SK-N-SH (cell line): Measurements from ENCODE around the gene N4BP2L2. TPM values are rescaled to one million over a fixed set of nuclear protein-coding genes. Genes with fewer than 3 reads are reported as not detected.

ENCODE experiments used
- CTCF ChIA-PET: fragments of 300-600, 350-600 bp; formaldehyde crosslinking; extraction: SDS; loops from one replicate; lab custom pipeline; 2021; lab: Yijun Ruan, JAX
- POLR2A ChIA-PET: fragments of 350-600 bp; sonication (Branson Sonifier 250); formaldehyde crosslinking; extraction: SDS; loops from one replicate; lab custom pipeline; 2020; ENCODE audit warnings: antibody characterized with exemption, inconsistent platforms; lab: Yijun Ruan, JAX
- DNase-seq: peaks from one replicate; pipeline ENCODE4 v3.0.0; 2012
- H2AFZ ChIP-seq: fragments of 200-600 bp; sonication (generic); 2 replicates; pipeline ENCODE4 v1.8.1; 2016; ENCODE audit warnings: antibody characterized with exemption, mild to moderate bottlenecking, low read depth
- H3F3A ChIP-seq: fragments of 200-600 bp; sonication (generic); replicated peaks from 2 replicates; pipeline ENCODE3; 2016; ENCODE audit warnings: antibody characterized with exemption, mild to moderate bottlenecking; ENCODE audit not compliant: insufficient read depth
- H3K27ac ChIP-seq, 2 experiments: fragments of 200-500 bp in 1 of 2; fragments of 200-600 bp in 1 of 2; sonication (Bioruptor generic) in 1 of 2; sonication (generic), shearing (Covaris generic) in 1 of 2; 2 replicates each; pipeline versions ENCODE4 v1.5.1 to v1.6.1; 2014 to 2016; ENCODE audit warnings: low read depth in 2 of 2, inconsistent platforms in 1 of 2, low read length in 1 of 2, mild to moderate bottlenecking in 1 of 2, mixed read lengths in 1 of 2
- H3K27me3 ChIP-seq: fragments of 200-600 bp; sonication (generic), shearing (Covaris generic); 2 replicates; pipeline ENCODE4 v1.6.1; 2016; ENCODE audit warnings: mixed run types; ENCODE audit not compliant: insufficient read depth
- H3K36me3 ChIP-seq, 2 experiments: fragments of 200-500 bp in 1 of 2; fragments of 200-600 bp in 1 of 2; sonication (Bioruptor generic) in 1 of 2; sonication (generic) in 1 of 2; replicated peaks in 1 of 2; 2 replicates each; pipeline versions ENCODE3 to v1.5.1; 2014 to 2016; ENCODE audit warnings: low read length in 1 of 2, mild to moderate bottlenecking in 1 of 2; ENCODE audit not compliant: insufficient read depth in 2 of 2, control insufficient read depth in 1 of 2
- H3K4me1 ChIP-seq, 2 experiments: fragments of 200-500 bp in 1 of 2; fragments of 200-600 bp in 1 of 2; sonication (Bioruptor generic) in 1 of 2; sonication (generic), shearing (Covaris generic) in 1 of 2; 2 replicates each; pipeline versions ENCODE4 v1.5.1 to v1.6.1; 2014 to 2016; ENCODE audit warnings: low read depth in 1 of 2, low read length in 1 of 2, mixed run types in 1 of 2; ENCODE audit not compliant: insufficient read depth in 2 of 2, control insufficient read depth in 1 of 2
- H3K4me2 ChIP-seq: fragments of 200-600 bp; sonication (generic), shearing (Covaris generic); 2 replicates; pipeline ENCODE4 v1.6.1; 2017; ENCODE audit warnings: mixed run types
- H3K4me3 ChIP-seq, 2 experiments: fragments of 200-500 bp in 1 of 2; fragments of 200-600 bp in 1 of 2; sonication (Bioruptor generic) in 1 of 2; sonication (generic), shearing (Covaris generic) in 1 of 2; 2 replicates each; pipeline versions ENCODE4 v1.5.1 to v1.8.1; 2014 to 2016; ENCODE audit warnings: low read depth in 2 of 2, inconsistent platforms in 1 of 2, low read length in 1 of 2, mild to moderate bottlenecking in 1 of 2, mixed read lengths in 1 of 2, moderate library complexity in 1 of 2
- H3K79me2 ChIP-seq: fragments of 200-600 bp; sonication (generic); 2 replicates; pipeline ENCODE4 v1.8.1; 2017; ENCODE audit warnings: mild to moderate bottlenecking; ENCODE audit not compliant: insufficient read depth
- H3K9ac ChIP-seq: fragments of 200-600 bp; sonication (generic); 2 replicates; pipeline ENCODE4 v1.6.1; 2017; ENCODE audit warnings: mixed run types
- H3K9me2 ChIP-seq: fragments of 200-600 bp; sonication (generic); 2 replicates; pipeline ENCODE4 v1.6.1; 2017; ENCODE audit warnings: mixed run types
- H3K9me3 ChIP-seq: fragments of 200-600 bp; sonication (generic); 2 replicates; pipeline ENCODE4 v1.6.1; 2017; ENCODE audit warnings: mixed run types, mild to moderate bottlenecking, moderate library complexity
- H4K20me1 ChIP-seq: fragments of 200-600 bp; sonication (generic); 2 replicates; pipeline ENCODE4 v1.6.1; 2017; ENCODE audit warnings: mild to moderate bottlenecking, mixed run types; ENCODE audit not compliant: insufficient read depth
- CTCF ChIP-seq: fragments of 200-600 bp; sonication (generic); IDR thresholded peaks from 2 replicates; pipeline ENCODE4 v1.6.1; 2017; ENCODE audit warnings: antibody characterized with exemption, mild to moderate bottlenecking, moderate library complexity
- EP300 ChIP-seq, 2 experiments: IDR thresholded peaks; 2 replicates each; pipeline versions ENCODE4 v1.4.0 to v1.6.1; 2012; ENCODE audit warnings: borderline replicate concordance in 1 of 2, low read depth in 1 of 2, low read length in 1 of 2
- GATA2 ChIP-seq: sonication (generic); formaldehyde crosslinking; IDR thresholded peaks from 2 replicates; pipeline ENCODE4 v1.5.0; 2020; ENCODE audit warnings: mild to moderate bottlenecking, missing genetic modification reagents
- MAX ChIP-seq: IDR thresholded peaks from 2 replicates; pipeline ENCODE4 v1.4.0; 2012; ENCODE audit warnings: low read depth
- MXI1 ChIP-seq: IDR thresholded peaks from 2 replicates; pipeline ENCODE4 v1.6.1; 2012; ENCODE audit warnings: mild to moderate bottlenecking, low read depth, low read length, improper control_type of control experiment
- POLR2AphosphoS5 ChIP-seq: IDR thresholded peaks from 2 replicates; pipeline ENCODE4 v1.6.1; 2012; ENCODE audit warnings: low read depth, low read length
- RAD21 ChIP-seq: IDR thresholded peaks from 2 replicates; pipeline ENCODE4 v1.6.1; 2012; ENCODE audit warnings: mild to moderate bottlenecking, low read length
- SIN3A ChIP-seq: IDR thresholded peaks from 2 replicates; pipeline ENCODE4 v1.6.1; 2012; ENCODE audit warnings: low read depth, mild to moderate bottlenecking, low read length, moderate library complexity, borderline replicate concordance
- SMC3 ChIP-seq: IDR thresholded peaks from 2 replicates; pipeline ENCODE4 v1.6.1; 2012; ENCODE audit warnings: low read depth, low read length, improper control_type of control experiment
- TAF1 ChIP-seq: IDR thresholded peaks from 2 replicates; pipeline ENCODE4 v1.6.1; 2012; ENCODE audit warnings: low read depth, mild to moderate bottlenecking, low read length, moderate library complexity, borderline replicate concordance
- TEAD4 ChIP-seq: IDR thresholded peaks from 2 replicates; pipeline ENCODE4 v1.4.0; 2012; ENCODE audit warnings: mild to moderate bottlenecking, borderline replicate concordance; ENCODE audit not compliant: insufficient read depth
- USF1 ChIP-seq: IDR thresholded peaks from 2 replicates; pipeline ENCODE4 v1.4.0; 2012; ENCODE audit warnings: low read depth, borderline replicate concordance
- USF2 ChIP-seq: fragments of 150-350 bp; IDR thresholded peaks from 2 replicates; pipeline ENCODE4 v1.6.1; 2017; ENCODE audit warnings: antibody characterized with exemption, low read length, low read depth, borderline replicate concordance
- ZBTB33 ChIP-seq: IDR thresholded peaks from 2 replicates; pipeline ENCODE4 v1.4.0; 2012; ENCODE audit warnings: low read depth, borderline replicate concordance
- WGBS: methylation state at CpG from one replicate; pipeline ENCODE4 v1.1.6; 2017; ENCODE audit warnings: low lambda C conversion rate; 5-methylcytosine and 5-hydroxymethylcytosine counted together
- polyA plus RNA-seq, 3 experiments: library from polyadenylated mRNA; depleted of rRNA; stranded (reverse); fragments of >200 nt; gene quantifications; 2 replicates each; pipeline ENCODE4 v1.2.3, GENCODE V29; 2012

N4BP2L2 gene
- polyA plus RNA-seq, 1 of the 3 experiments (the other 2 are of a cell fraction) = 16.0 TPM

GRCh38 chr13:32587011-32587810 is 48.6 kb upstream of the N4BP2L2 start:
- peak; percentile 35; the same call in 1 of the 2 replicates for TF ChIP-seq TAF1
- no peak for TF ChIP-seq TEAD4
- no peak for TF ChIP-seq POLR2AphosphoS5
- TF ChIP-seq MAX = peak; percentile 40; the same call in 1 of the 2 replicates
- 0 out of 4 replicates have a peak, but pooled peaks of 1 of the 2 experiments have one; percentile 10 for TF ChIP-seq EP300 (IDR thresholded peaks at IDR 0.05; ENCODE audit: borderline replicate concordance in 1 of 2, low read depth in 1 of 2, low read length in 1 of 2)
- TF ChIP-seq GATA2 = no peak
- TF ChIP-seq SIN3A = no peak
- no peak for TF ChIP-seq RAD21
- 0 out of 2 replicates have a peak, but pooled peaks have one; percentile 6 for TF ChIP-seq CTCF
- 0 out of 2 replicates have a peak, but pooled peaks have one; percentile 5 for TF ChIP-seq SMC3
- WGBS = under 1% methylated on average over 26 of the region's 74 CpGs

GRCh38 chr13:32586080-32586900 is 47.7 kb upstream of the N4BP2L2 start, which contains the start of gene PDS5B:
Gene PDS5B, plus strand, starts transcription at chr13:32586452. Its CDS starts 62,321 bp downstream, at chr13:32648773.
- peaks cover 8% of the 10 kb centered on the region for H3F3A ChIP-seq
- H4K20me1 ChIP-seq = peaks cover 17% of the 10 kb centered on the region
- POLR2A ChIA-PET = interaction anchor here (0.7 to 1.1 kb wide), 2 partner anchors 551 to 957 kb away, joined by 3 to 6 read pairs; no protein-coding TSS in a partner anchor
- peak; percentile 83 for TF ChIP-seq MXI1
- TF ChIP-seq TAF1 = peak; percentile 93
- no peak for TF ChIP-seq ZBTB33
- TF ChIP-seq USF2 = no peak
- TF ChIP-seq RAD21 = peak; percentile 88
- TF ChIP-seq USF1 = no peak

More at GRCh38 chr13:32587011-32587810, 48.6 kb upstream of the N4BP2L2 start:
- peak; percentile 86 for DNase-seq
- Histone ChIP-seq H3K27me3 (no peaks in the 10 kb centered on the region), H3K27ac (peak overlapping the region; percentile 90 to 97), H3K4me2 (peak overlapping the region; percentile 78), H3K79me2 (peaks cover 52% of the 10 kb centered on the region), H4K20me1 (peaks cover 23% of the 10 kb centered on the region), H3K4me1 (peaks cover 15 to 26% of the 10 kb centered on the region in 2 experiments; a peak in 3 of 4 replicates), H3F3A (peaks cover 8% of the 10 kb centered on the region), H2AFZ (peak overlapping the region; percentile 60), H3K9me3 (no peaks in the 10 kb centered on the region), H3K9ac (peak overlapping the region; percentile 84), H3K4me3 (peak overlapping the region; percentile 88 to 91), H3K9me2 (no peaks in the 10 kb centered on the region), H3K36me3 (no peaks in the 10 kb centered on the region)
- ChIA-PET POLR2A (interaction anchor here (0.7 to 1.1 kb wide), 2 partner anchors 360 to 550 kb away, joined by 3 to 4 read pairs; no protein-coding TSS in a partner anchor), CTCF (interaction anchor here (0.7 to 4.8 kb wide), 22 partner anchors 10 to 1137 kb away, joined by 3 to 28 read pairs (median 4); no protein-coding TSS in a partner anchor)

More at GRCh38 chr13:32586080-32586900, 47.7 kb upstream of the N4BP2L2 start, which contains the start of gene PDS5B:
- no peaks in the 10 kb centered on the region for H3K9me2 ChIP-seq
- peaks cover 15 to 26% of the 10 kb centered on the region in 2 experiments; a peak in 3 of 4 replicates for H3K4me1 ChIP-seq
- H3K27ac ChIP-seq = peak within 1 kb of the TSS; percentile 90 to 97
- peaks cover 43% of the 10 kb centered on the region for H3K79me2 ChIP-seq
- peak; percentile 98 for DNase-seq
- no peaks in the 10 kb centered on the region for H3K9me3 ChIP-seq
- H3K4me2 ChIP-seq = peak within 1 kb of the TSS; percentile 78
- CTCF ChIA-PET = interaction anchor here (0.6 to 4.8 kb wide), 33 partner anchors 17 to 1490 kb away, joined by 3 to 28 read pairs (median 4); no protein-coding TSS in a partner anchor
- H2AFZ ChIP-seq = peak within 1 kb of the TSS; percentile 93
- H3K27me3 ChIP-seq = no peaks in the 10 kb centered on the region
- peak within 1 kb of the TSS; percentile 88 to 91 for H3K4me3 ChIP-seq
- WGBS = 3% methylated on average over 30 of the region's 97 CpGs
- H3K9ac ChIP-seq = peak within 1 kb of the TSS; percentile 84
- H3K36me3 ChIP-seq = no peaks in the 10 kb centered on the region
